HG03175 (cell line): ENCODE measurements around the gene CEP290.
"Not testable (repeated sequence)": the region's sequence is repeated elsewhere in the genome, so short reads cannot be mapped to it uniquely, and the experiment has no call there.

Experiments
- ATAC-seq: cut with Tn5 transposase; IDR thresholded peaks from one replicate; pipeline ENCODE4 v1.9.1; 2021; ENCODE audit warnings: mild to moderate bottlenecking, moderate library complexity; ENCODE audit not compliant: unreplicated experiment

Gene CEP290

DNA sequence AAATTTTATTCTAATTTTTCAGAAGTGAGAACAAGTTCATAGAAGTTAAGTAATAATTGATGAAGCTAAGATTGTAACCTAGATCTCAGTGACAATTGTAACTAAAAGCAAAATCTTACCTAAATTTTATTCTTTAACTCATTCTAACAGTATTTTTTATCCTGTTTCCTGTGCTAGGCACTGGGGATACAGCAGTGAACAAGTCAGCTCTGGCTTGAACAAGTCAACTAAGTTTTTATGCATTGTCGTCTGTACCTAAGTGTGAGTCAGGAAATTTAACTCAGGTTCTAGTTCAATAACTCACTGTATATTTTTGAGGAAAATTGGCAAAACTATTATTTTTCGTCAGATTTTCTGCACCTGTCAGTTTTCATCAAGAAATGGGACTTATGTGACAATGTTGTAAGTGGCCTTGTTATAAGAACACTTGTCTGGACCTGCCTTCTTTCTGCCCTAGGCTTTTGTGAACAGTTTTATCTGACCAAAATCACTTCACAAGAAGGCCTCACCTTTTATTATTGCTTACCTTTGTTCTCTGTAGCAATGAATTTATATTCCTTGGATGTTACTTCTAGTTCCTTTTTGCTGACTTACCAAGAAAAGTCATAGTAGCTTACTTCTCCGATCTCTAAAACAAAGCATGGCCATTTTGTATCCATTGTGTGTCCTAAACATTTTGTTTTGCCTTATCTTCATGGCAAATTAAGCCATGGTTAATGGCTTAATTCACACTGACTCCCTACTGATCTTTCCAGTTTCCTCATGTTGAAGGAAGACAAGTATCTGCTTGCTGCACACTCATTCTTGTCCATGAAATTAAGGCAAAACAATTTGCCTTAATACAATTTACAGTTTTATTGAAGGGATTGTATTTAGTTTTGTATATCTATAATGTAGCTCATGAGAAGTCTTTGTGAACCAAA, 2.9 kb upstream of the CEP290 start:
- no peak for ATAC-seq

DNA sequence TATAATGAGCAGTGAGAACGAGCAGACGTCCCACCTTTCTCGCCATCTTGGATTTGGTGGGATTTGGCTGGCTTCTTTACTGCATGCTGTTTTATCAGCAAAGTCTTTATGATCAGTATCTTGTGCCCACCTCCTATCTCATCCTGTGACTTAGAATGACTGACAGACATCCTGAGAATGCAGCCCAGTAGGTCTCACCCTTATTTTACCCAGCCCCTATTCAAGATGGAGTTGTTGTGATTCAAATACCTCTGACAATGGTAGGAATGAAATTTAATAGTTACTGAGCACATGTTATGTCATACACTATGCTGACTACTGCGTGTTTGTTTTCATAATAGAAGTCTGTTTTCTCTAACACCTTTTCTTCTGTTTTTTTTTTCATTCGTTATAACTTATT, 2.1 kb upstream of the CEP290 start:
- no peak for ATAC-seq

DNA sequence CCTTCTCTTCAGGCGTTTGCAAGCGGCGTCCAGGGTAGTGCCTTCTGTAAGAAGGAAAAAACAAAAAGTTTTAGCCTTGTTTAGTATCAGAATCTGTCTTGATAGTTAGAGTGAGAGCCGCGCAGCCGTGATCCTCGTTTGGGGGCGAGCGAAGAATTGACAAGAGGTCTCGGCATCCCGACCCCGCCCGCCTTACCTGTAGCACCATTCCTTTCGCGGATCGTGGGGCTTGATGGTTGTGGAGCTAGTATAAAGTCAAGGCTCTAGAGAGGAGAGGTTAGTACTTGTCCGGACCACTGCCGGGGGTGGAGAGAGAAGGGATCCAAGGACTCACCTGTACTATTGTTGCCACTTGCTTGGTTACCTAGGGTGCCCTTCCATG, 713 bp upstream of the CEP290 start:
- peak; percentile 5 for ATAC-seq

DNA sequence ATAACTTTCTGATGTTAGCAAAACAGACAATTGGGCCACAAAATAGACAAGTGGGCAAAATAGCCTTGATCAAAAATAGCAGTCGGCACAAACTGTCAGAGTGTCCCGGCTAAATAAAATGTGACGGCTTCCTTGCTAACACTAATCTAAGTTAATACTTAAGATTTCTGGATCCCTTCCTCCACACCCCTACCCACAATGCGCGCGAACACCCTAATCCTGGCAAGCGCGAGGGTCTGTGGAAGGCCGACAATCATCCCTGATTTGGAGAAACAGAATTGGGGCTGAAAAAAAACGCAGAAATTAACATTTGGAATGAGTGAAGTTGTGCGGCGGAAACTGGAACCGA, 489 bp downstream of the CEP290 start:
- ATAC-seq = no peak

DNA sequence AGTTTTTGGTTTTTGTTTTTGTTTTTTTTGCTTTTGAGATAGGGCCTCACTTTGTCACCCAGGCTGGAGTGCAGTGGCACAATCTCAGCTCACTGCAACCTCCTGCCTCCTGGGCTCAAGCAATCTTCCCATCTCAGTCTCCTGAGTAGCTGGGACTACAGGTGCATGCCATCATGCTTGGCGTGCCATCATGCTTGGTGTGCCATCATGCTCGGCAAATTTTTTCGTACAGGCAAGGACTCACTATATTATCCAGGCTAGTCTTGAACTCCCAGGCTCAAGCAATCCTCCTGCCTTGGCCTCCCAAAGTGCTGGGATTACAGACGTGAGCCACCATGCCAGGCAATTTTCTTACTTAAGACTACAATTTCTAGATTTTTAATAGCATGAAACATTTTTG, 2.2 kb downstream of the CEP290 start:
- not testable (repeated sequence) for ATAC-seq

DNA sequence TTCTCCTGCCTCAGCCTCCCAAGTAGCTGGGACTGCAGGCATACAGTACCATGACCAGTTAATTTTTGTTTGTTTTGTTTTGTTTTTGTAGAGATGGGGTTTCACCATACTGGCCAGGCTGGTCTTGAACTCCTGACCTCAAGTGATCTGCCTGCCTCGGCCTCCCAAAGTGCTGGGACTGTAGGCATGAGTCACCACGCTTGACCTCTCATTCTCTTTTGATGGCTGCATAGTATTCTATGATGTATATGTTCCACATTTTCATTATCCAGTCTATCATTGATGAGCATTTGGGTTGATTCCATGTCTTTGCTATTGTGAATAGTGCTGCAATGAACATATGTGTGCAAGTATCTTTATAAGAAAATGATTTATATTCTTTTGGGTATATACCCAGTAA, 8.7 kb downstream of the CEP290 start:
- ATAC-seq = not testable (repeated sequence)

DNA sequence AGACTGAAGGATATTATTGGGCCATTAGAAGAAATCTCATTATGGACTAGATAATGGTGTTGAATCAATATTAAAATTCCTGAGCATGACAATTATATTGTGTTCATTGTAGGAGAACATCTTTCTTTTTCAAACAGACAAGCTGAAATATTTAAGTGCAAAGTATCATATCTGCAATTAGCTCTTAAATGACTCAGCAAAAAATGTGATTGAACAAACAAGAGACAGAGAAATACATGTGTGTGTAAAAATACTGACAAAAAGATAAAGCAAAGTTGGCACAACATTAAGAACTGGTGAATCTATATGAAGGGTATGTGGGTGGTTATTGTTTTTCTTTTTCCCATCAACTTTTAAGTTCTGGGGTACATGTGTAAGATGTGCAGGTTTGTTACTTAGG, 9.5 kb downstream of the CEP290 start:
- no peak for ATAC-seq

DNA sequence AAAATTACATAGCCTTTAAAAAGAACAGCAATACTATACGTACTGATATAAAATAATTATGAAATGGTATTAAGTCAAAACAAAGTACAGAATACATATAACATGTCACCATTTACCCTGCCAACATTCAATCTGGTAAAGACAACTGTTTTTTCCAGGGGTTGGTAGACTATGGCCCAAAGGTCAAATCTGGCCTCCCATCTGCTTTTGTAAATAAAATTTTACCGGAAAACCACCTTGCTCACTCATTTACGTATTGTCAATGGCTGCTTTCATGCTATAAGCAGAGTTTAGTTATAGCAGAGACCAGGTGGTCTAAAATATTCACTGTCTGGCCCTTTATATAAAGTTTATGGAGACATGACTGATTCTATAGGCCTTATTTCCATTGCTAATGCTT, 14.0 kb downstream of the CEP290 start:
- no peak for ATAC-seq

DNA sequence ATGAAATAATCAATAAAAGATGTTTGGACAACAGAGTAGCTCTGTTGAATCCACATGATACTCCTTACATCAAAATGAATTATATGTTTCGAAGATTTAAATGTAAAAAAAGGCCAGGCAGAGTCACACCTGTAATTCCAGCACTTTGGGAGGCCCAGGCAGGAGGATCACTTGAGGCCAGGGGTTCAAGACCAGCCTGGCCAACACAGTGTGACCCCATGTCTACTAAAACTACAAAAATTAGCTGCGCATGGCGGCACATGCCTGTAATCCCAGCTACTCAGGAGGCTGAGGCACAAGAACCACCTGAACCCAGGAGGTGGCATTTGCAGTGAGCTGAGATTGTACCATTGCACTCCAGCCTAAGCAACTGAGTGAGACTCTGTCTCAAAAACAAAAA, 14.8 kb downstream of the CEP290 start:
- ATAC-seq = no peak

DNA sequence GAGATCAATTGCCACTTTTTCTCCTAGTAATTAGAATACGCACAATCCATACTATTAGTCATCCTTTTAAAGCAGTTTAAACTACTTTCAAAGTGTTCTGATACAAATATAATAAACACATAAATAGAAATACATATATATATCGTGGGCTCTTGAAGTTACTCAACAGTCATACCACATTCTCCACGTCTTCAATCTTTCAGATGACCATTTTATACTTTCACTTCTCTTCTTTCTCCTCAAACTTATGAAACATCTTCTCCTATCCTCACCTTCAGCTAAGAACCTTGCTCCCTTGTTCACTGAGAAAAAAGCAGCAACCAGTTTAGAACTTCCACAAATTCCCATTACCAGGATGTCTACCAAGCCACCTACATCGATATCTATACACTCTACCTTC, 19.2 kb downstream of the CEP290 start:
- ATAC-seq = peak; percentile 45

DNA sequence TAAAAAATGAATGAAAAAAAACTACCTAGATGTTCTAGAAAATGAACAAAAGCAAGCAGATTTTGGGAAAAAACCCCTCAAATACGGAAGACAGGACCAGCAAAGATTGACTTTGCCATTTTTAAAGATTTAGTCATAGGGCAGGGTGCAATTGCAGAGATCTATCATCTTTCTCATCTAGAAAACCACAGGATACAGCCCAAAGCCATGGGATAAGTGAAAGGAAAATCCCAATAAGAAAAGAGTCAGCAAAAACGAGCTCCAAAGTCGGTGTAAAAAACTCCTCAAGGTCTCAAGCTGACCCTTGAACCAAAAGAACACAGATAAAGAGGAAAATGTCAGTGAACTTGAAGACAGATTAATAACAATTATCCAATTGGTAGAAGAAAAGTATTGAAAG, 28.0 kb downstream of the CEP290 start:
- no peak for ATAC-seq

DNA sequence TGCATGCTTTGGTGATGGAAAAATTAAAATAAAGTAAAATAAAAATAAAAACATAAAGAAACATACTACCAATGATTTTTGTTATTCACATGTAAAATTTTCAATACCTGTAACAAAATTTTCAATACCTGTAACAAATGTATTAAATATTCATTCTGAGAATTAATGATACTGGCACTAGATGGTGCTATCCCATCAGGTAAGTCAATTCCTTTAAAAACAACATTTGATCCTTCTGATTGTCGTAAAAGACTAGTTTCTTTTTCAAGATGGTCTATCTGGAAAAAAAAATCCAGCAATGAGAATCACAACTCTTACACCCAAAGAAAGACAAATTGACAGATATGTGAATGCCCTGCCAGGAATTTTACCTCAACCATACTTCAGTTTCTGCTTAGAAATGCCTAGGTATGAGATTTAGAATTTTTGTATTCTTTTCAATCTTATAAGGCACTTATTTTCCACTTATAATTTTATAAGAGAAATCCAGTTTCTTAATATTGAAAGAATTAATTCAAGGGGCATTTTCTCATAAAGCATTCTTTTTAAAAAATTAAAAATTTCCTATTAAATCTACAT, 30.7 kb downstream of the CEP290 start:
- no peak for ATAC-seq

DNA sequence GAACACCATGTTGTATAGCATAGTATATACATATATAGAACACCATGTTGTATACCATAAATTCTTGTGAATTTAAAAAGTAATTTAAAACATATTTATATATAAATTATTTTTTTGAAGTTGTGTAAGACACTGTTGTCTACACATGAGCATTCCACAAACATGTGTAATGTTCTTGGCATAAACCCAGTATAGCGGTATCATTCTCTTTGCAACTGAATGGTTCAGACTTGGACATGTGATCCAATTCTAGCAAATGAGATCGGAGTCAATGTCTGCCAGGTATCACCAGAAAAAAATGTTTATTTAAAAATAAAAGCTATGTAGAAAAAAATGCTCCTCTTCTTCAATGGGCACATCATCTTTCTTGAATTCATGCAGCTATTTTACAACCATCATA, 33.9 kb downstream of the CEP290 start:
- ATAC-seq = no peak

DNA sequence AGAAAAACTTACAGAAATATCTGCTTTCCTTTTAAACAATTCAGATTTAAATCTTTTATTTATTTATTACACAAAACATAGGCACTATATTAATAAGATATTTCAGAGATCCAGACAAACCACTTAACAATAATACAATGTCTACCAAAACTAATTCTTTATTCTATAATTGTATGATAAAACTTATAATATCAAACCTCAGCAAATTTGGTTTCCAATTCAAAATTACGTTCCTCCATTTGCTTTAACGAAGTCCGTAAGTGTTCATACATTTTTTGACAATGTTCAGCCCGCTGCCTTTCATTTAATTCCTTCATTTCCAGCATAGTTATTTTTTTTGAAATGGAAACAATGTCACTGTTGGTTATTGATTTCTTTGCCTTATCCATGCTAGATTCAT, 48.3 kb downstream of the CEP290 start:
- no peak for ATAC-seq

DNA sequence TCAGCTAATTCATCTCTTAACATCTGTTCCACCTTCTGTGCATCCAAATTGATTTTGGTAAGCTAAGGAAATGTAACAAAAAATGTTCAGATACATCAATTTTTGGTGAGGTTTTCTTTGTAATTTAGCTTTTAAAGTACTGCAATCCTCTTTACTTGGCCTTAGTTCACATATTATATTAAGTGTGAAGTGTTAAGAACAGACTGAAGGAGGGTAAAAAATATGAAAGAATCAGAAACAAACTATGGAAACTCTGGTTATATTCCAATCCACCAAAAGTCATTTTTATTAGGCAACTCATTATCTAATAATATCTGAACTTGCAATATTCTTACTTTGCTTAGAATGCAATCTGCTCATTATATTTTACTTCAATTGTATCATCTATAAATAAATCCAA, 49.1 kb downstream of the CEP290 start:
- no peak for ATAC-seq

DNA sequence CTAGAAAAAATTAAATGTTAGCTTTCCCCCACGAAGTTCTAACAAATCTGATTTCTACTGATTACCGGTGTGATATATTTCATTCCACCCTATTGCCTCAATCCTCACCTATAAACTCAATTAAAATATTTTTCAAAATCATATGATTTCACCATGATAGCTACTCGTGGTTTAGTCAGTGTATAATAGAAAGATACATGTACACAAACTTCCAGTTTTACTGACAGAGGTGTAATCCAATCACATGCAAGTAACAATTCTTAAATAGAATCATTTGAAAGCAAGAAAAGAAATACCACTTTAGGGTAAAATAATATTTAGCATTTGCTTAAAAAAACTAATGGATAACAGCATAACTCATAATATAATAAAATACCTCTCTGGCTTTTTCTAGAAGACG, 57.7 kb downstream of the CEP290 start:
- ATAC-seq = no peak

DNA sequence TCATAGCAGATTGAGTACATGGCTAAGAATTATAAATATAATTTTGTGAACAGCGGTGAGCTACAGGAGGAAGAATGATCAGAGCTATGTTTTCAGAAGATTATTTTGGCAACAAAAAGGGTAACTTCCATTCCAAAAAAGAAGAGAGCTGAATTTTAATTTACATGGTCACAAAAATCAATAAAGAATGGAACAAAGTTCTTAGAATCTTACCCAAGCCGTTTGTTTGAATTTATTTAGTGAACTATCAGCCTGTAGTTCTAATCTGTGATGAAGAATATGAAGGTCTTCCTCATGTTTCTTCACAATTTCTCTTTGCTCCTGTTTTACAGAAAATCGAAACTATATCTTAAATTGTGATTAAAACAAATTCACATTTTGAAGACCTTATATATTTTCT, 58.3 kb downstream of the CEP290 start:
- ATAC-seq = no peak

DNA sequence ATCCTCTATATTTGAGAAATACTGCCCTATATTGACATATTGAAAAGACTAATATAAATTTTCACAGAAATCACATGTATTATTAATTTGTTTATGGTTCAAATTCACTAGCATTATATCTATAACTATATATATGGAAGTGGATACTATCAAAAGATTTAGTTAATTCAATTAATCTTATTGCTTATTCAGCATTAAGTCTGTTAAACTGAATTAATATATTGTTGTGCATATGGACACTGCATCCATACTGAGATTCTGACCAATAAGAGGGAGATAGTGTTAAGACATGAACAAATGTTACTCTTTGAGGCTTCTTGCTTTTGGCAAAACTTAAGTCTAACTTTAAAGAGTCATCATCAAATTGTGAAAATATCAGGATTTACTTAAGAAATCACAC, 60.6 kb downstream of the CEP290 start:
- ATAC-seq = no peak

DNA sequence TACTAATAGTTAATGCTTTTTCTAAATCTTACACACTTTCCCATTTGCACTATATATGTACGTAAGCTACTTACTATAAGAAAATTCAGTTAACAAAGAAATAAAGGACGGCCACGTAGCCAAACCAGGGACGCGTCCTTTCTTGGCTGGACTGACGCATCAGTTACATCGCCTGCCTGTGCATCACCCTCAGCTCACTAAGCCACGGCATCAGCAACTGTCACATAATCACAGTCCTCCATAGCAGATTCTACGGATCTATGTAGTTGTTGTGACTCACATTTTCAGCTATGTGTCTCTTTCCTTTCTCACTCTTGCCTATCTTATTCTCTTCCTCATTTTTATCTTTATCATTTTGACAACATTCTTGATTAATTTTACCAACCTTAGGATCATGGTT, 74.6 kb downstream of the CEP290 start:
- no peak for ATAC-seq

DNA sequence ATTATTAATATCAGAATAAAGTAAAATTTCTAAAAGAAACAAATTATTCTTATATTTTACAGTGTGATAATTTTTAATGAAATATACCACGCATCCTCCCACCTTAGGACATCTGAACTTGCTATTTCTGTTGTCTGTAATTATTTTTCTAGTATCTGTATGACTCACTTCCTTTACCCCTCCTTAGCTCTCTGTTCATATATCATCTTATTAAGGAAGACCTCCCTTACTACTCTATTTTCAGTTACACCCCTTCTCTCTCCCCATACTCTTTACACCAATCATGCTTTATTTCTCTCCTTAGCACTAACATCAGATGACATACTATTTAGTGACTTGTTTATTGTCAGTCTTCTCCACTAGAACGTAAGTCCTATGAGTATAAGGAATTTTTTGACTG, 78.5 kb downstream of the CEP290 start:
- peak; percentile 94 for ATAC-seq

DNA sequence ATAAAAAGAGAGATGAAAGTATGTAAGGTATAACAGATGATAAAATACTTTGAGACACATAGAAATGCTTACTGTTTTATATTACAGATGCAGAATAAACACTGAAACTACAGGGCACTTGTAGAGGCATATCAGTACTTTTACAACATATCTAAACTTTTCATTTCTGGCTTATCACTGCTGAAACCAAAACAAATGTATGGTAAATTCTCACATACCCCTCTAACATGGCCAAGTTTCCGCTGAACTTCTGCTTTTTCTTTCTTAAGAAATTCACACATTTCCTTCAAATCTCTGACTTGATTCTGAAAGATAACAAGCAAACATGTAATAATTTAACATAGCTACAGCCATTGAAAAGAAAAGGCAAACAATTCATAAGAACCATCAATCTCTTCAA, 79.4 kb downstream of the CEP290 start:
- ATAC-seq = peak; percentile 80

DNA sequence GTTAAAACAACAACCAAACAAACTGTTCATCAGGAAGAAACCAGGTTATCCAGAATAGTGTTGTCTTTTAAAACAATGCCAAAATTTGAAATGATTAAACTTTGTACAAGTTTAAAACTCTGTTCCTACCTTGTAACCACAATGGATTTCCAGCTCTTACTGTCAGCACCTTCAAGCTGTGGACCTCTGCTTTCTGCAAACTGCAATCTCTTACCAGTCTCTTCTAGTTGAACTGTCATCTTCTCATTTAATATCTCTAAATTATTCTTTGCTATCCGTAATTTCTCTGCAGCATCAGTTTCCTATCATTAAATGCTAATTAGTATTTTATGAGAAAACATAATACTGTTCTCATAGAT, 83.2 kb downstream of the CEP290 start:
- ATAC-seq = no peak
